SH-SY5Y (cell line): ENCODE results near the gene SEMA3D.

Experiments
- GATA2 ChIP-seq: IDR thresholded peaks from 2 replicates; pipeline ENCODE4 v1.6.1; 2011; ENCODE audit warnings: mild to moderate bottlenecking, low read depth, low read length
- GATA3 ChIP-seq: IDR thresholded peaks from 2 replicates; pipeline ENCODE4 v1.6.1; 2011; ENCODE audit warnings: low read depth, mild to moderate bottlenecking, low read length, moderate library complexity

GRCh38 chr7:85052056-85052737 lies 134.7 kb downstream of the SEMA3D start:
- no peak for TF ChIP-seq GATA2
- TF ChIP-seq GATA3: no peak
